HG02943 (cell line): ENCODE results near the gene MRPS25.

Experiments
- ATAC-seq: cut with Tn5 transposase; IDR thresholded peaks from one replicate; pipeline ENCODE4 v1.9.1; 2021; ENCODE audit warnings: mild to moderate bottlenecking, low read depth, moderate library complexity; ENCODE audit not compliant: unreplicated experiment

The MRPS25 gene

DNA sequence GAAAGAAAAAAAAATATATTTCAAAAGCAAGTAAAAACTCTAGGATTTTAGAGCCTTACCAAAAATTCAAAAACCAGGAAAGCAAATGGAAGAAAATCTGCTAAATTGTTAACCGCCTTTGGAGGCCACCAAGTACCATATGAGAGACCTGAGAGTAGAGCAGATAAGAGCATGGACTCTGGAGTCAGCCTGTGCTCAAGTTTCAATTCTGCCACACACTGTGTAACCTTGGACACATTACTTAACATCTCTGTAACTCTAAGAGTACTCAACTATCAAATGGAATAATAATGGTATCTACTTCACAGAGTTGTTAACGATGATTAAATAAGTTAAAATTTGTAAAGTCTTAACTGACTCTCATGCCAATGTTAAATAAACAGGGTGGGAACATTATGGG, 21.1 kb upstream of the MRPS25 start:
- ATAC-seq: no peak

DNA sequence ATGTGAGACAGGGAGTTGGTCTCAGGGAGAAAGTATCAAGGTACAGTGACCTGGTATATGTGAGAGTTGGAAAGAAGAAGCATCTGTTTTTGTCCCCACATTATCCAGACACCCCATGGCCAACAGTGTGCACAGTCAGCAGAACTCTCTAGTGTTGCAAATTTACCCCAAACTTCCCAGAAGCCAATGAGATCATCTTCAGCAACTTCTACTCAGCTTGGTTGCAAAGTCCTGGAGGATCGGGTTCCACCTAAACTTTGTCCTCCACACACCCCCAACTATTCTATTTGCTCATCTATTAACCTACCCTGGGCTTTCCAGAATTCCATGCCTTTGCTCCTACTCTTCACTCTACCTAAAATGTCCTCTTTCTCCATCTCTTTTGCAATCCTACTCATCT, 18.1 kb upstream of the MRPS25 start:
- ATAC-seq: no peak

DNA sequence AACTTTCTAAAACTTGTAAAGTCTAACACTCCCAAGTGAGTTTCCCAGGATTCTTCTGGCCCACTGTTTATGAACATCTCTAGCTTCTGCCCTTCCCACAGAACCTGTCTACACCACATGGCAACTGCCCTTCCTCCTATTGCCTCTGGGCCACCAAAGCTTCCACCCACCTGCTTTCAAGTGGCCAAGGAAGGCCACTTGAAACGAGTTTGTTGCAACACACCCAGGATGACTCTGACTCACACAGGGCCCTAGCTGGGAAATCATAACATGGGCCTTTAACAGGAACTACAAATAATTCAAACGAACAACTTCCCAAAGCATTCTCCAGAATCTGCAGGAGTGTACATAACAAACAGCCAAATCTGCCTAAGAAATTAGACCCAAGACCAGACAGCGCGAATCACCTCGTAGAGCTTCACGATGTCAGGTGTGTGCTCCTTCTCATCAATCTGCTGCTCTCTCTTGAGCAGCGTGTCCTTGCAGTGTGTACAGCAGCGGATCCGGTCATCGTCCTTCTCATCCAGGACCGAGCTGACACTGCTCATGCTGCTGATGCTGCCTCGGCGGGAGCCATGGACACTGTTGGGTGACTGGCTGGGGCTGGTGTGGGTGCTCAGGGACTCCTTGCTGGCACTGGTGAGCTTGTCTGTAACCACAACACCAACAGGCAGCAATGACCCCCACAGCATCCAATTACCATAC, 17.0 kb upstream of the MRPS25 start:
- no peak for ATAC-seq

DNA sequence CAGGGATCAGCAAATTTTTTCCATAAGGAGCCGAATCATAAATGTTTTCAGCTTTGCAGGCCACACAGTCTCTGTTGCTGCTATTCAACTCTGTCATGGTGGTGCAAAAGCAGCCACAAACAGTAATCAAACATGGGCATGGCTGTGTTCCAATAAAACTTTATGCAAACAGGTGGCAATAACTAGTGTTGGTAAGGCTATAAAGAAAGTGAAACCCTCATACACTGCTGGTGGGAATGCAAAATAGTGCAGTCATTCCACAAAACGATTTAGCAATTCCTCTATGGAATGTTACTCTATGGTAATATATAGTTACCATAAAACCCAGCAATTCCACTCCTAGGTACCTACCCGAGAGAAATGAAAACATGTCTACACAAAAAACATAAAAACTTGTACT, 14.0 kb upstream of the MRPS25 start:
- ATAC-seq: no peak

DNA sequence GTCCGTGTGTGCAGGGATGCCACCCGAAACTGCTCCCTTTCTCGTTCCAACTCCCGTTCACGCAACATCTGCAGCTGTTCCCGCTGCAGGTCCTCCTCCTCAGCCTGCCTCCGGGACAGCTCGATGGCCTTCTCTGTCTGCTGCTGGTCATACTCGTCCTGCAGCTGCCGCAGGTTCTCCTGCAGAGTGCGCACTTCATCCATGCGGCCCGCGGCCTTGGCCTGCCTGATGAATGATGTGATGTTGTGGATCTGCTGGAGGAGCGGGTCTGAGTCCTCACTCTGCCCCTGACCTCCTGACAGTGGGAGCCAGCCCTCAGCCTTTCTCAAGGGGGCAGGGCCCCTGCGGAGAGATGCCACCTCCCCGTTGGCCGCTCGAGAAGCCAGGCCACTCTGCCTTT, 9.4 kb upstream of the MRPS25 start:
- ATAC-seq: no peak

DNA sequence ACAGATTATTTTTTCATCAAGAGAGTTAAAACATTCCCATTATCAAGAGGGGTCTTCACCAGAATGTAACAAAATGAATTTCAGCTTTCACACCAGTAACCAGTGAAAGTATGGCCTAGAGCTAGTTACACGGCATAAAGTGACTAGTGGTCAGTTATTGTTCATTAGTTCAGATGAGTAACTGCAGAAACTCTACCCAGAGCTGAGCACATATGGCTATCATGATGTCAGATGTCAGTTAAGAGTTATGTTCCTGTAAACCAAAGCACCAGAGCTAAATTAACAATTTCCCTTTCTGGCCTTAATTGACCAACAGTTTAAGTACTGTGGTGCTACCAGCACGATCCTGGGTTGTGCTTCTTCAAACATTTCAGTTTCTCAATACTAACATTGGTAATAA, 6.6 kb upstream of the MRPS25 start:
- ATAC-seq: no peak

DNA sequence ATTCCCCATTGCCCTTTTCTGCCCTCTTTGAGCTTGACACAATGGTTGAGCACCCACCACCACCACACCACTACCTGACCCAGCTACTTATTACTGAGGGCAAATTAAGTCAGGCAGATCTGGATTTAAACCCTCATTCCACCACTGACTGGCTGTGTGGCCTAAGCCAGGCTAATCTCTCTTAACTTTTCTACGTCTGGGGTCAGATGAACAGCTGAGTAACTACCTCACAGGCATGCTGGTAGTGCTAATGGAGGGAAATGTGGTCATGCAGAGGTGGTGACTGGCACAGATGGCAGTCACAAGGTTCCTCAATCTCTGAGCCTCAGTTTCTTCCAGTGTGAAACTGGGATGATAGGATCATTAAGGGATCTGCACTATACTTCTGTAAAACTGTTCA, 4.3 kb upstream of the MRPS25 start:
- ATAC-seq: no peak

DNA sequence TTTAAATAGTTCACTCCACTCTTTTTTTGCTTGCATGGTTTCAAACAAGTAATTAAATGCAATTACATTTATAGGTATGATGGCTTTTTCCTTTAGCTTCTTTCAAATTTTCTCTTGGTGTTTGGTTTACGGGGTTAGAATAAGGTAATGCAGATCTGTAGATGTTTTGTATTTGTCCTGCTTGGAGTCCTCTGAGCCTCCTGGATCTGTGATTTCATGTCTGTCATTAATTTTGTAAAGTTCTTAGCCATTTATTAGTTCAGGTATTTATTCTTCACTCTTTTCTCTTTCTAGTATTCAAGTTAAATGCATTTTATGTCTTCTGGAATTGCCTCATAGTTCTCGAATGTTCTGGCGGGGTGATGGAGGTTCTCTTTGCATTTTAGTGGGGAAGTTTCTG, 1.4 kb upstream of the MRPS25 start:
- ATAC-seq: no peak

DNA sequence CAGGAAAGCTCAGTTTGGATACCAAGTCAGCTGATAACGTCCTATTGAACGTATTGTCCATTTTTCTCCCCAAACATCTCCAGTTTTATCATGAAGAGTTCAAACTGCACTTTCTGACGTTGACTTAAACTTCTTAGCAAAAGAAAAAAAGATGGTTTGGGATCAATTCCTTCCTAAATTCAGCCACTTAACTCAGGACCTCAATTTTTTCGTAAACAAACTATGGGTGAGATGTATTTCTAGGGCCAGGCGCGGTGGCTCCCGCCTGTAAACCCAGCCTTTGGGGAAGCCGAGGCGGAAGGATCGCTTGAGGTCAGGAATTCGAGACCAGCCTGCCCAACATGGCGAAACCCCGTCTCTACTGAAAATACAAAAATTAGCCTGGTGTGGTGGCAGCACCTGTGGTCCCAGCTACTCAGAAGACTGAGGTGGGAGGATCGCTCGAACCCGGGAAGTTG, 464 bp upstream of the MRPS25 start:
- no peak for ATAC-seq

DNA sequence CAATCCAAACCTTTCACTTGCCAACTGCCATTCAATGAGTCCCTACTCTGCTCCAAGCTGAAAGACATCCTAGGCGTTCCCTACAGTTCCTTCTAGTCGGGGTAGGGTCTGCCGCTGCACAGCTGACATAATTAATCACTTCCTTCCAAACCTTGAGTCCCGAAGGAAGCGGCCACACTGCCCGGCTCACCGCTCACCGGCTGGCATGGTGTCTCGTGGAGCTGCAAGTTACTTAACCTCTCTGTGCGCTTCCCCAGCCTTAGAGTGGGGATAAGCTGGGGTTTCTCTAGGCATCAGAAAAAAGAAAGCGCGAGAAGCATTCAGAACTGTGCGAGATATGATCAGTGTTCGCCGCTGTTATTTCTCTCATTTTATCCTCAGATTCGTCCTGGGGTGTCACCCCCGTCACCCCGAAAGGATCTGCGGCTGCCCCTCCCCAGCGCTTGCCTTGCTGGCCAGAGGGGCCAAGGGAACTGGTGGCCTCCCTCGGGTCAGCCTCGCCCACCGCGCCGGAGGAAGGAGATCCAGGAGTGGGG, 748 bp downstream of the MRPS25 start:
- ATAC-seq: peak; percentile 34

DNA sequence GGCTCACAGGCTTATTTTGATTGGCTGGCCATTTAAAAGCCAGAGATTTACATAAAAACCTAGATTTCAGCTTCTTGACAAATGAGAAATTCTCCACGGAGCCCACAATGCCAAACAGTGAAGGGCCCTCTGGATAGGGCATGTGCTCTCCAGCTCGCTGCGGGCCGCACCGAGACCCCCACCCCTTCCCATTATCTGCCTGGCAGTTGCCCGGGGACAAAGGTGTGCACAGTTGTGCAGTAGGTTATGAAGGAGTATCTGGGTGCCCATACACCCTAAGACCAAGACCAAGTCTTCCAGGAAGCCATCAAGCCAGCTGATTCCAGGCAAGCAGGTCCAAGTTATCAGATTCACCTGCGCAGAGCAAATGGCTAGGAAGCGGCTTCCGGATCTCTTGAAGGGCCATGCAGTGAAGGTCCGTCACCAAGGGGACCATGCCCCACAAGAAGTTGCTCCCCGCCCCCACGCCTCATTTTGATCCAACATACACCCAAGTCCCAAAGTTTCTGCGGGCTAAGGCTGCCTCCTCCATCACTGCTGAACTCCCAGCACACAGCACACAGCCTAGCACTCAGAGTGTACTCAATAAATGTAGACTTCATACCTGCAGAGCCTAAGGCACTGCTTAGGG, 1.3 kb downstream of the MRPS25 start:
- no peak for ATAC-seq

DNA sequence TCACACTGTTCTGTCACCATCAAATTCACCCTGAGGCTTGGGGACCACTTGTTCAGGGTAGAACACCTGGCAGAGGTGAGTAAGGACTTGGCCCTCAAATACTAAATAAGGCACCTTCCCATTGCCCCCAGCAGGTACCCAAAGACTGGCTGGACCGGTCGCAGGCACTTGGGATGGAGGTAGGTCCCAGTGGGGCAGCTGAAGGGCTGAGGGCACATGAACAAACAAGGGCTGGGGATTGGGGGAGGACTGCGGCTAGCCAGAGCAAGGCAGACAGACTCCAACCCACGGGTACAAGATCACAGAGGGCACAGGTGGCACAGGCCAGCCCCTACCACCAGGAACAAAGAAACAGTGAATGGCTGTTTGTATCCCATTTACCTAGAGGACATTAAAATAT, 1.9 kb downstream of the MRPS25 start:
- ATAC-seq: no peak

DNA sequence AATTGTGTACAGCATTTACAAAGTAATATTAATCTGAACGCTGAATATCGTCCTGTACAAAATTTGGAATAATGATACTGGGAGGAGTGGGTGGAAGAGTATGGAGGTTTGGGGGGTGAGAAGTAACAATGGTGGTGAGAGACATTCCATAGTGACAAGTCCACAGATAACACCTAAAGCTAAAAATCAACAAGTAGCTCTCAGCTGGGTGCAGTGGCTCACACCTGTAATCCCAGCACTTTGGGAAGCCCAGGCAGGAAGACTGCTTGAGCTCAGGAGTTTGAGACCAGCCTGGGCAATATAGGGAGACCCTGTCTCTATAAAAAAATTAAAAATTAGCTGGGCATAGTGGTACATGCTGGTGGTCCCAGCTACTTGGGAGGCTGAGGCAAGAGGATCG, 5.1 kb downstream of the MRPS25 start:
- no peak for ATAC-seq

DNA sequence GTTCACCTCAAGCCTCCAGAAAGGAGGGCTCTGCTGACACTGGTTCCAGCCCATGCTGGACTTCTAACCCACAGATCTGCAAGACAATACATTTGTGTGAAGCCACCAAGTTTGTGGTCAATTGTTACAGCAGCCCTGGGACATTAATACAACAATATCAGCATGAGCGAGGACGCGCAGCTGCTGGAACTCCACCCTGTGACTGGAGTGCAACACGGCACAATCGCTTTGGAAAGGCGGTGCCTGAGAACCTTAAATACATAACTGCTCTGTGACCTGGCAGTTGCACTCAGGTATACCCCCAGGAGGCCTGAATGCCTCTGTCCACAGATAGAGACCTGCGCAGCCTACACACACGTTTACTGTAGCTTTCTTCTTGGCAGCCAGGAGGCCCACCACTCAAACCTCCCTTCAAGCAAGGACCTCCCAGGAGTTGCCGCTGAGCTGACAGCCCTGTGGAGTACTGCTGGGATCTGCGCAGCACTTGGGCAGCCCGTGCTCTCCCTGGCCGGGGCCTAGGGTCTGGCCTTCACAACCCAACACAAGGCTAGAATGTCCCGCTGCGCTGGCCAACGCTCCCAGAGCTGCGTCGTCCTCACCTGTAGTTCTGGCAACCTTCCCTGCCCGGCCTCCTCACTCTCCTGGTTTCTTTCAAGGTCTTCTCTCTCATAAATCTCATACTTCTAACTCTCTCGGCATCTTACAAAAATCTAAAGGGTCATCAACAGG, 8.3 kb downstream of the MRPS25 start:
- ATAC-seq: no peak

DNA sequence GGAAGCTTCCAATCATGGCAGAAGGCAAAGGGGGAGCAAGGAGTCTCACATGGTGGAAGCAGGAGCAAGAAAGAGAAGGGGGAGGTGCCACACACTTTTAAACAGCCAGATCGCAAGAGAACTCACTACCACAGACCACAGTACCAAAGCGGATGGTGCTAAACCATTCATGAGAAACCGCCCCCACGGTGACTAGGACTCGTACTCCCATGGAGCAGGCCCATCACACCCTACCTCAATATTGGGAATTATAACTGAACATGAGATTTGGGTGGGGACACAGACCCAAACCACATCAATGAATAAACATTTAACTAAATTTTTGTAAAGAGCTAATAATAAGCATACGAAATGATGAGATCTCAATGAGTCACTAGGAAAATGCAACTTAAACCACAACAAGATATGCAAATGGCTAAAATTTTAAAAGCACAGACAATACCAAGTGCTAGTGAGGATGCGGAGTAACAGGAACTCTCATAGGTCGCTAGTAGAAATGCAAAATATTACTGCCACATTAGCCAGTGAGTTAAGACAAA, 10.0 kb downstream of the MRPS25 start:
- no peak for ATAC-seq

DNA sequence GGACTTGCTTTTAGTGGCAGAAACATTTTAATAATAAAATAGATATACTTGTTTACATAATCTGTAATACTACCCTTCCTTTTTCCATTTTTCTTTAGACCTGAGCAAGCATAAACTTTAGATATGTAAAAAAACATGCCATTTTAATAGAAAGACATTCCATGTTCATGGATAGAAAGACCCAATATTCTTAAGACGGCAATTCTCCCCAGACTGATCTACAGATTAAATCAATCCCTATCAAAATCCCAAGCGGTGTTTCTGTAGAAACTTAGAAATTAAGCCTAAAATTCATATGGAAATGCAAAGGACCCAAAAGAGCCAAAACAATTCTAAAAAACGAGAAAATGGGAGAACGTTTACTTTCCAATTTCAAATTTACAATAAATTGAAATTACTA, 11.6 kb downstream of the MRPS25 start:
- ATAC-seq: no peak

DNA sequence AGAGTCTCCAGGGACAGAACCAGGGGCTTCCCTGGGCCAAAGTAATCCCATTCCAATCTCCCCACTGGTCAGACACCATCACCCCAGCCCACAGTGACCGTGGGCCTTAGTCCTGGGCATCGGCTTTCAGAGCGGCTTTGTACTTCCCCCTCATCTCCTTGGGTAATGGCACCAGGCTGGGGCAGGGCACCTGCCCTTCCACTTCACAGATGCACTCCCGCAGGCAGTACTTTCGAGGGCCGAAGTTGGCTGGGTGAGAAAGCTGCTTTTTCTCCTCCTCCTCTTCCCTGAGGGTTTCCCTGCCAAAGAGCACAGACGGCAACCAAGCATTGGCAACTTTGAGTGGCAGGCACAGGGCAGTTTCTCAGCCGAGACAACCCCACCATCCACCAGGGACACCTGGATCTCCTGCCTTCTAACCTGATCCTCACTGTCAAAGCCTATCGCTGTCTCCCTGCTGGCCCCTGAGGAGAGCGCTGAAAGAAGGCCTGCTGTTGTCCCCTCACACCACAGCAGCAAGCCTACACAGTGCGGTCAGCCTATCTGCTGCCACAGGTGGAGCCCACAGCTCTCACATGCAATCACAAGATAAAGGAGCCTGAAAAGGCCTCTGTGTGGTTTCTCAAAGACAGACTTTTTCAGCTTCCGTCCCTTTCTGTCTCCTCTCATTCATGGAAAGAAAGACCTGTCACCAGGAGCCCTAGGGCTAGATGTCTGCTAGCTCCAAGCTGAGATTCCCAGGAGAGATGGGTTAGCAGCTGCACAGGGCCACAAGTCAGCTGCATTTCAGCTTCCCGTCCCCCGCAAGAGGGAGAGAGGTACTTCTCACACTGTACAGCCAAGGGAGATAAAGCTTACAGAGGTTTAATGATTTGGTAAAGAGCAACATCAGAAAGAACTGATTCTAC, 12.5 kb downstream of the MRPS25 start:
- no peak for ATAC-seq

DNA sequence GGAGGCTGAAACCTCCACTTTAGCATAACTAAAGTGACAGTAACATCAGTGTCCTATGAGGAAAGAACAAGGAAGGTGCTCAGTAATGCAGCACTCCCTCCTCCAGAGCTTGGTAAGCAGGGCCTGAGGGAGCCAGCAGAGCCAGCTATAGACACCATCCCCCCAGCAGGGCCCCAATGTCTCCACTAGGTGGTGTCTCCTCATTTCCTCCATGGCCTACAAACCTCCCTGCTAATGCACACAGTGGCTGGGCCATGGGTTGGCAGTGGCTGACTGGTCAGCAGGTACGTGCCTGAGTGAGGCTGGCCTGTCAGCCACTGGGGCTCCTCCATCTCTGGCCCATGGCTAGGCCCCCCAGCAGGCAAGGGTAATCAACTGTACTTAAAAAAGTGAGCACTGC, 13.6 kb downstream of the MRPS25 start:
- ATAC-seq: no peak

DNA sequence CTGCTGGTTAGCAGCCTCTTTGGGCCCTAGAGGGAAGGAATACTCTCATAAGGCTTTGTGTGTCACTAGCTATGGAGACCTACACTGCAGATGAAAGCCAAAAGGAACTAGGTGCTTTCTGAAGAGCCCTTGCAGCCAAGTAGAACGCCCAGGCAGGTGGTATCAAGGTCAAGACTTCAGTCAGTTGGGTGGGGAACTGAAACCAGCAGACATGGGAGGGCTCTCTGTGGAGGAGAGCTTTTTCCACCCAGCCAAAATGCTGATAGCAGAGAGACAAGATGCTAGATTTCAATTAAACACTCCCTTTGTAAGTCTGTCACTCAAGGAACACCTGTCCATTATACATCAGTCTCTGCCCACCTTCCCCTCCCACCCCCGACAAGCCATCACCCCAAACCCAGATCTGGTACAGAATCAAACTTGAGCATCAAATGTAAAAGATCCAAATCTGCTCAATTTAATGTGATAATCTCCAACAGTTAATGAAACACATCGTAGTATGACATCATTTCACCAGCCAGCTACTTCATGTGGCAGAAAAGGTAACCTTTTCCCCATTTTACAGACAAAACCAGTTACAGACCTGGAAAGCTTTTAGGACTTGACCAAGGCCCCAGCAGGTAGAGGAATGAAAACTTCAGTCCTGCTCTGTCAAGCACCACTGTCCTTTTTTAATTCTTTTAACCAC, 14.6 kb downstream of the MRPS25 start:
- peak; percentile 76 for ATAC-seq

DNA sequence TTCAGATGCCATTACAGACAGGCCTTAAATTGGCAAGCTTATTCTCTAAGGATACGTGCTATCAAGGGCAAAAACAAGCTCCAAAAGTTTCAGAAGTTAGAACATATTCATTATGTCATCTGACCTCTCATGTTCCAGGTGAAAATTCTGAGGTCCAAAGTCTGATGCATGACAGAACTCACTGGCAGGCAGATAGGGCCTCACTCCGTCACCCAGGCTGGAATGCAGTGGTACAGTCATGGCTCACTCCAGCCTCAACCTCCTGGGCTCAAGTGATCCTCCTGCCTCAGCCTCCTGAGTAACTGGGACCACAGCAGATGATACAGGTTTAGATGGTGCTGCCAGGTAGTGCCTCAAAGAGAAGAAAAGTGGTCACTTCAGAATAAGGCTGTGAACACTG, 15.5 kb downstream of the MRPS25 start:
- no peak for ATAC-seq
